SKM-1 treated with dmso at 0.1 percent for 144 hours (cell line): ENCODE measurements around the gene TMEM98.
"Not testable (repeated sequence)": the region's sequence is repeated elsewhere in the genome, so short reads cannot be mapped to it uniquely, and the experiment has no call there.

Experiments used
- DNase-seq: peaks from one replicate; lab custom pipeline; 2025; ENCODE audit not compliant: unreplicated experiment; lab: John Stamatoyannopoulos, UW

Gene TMEM98

GRCh38 chr17:32976605-32977004, 48.7 kb downstream of the TMEM98 start:
- no peak for DNase-seq

GRCh38 chr17:32980230-32980629, 52.3 kb downstream of the TMEM98 start:
- no peak for DNase-seq

GRCh38 chr17:32981611-32982010, 53.7 kb downstream of the TMEM98 start:
- not testable (repeated sequence) for DNase-seq

GRCh38 chr17:32985050-32985756, 57.2 kb downstream of the TMEM98 start:
- DNase-seq, result no peak

GRCh38 chr17:32987453-32987805, 59.5 kb downstream of the TMEM98 start:
- not testable (repeated sequence) for DNase-seq

- not testable (repeated sequence) for DNase-seq
Measured at GRCh38 chr17:32987868-32988267, 59.9 kb downstream of the TMEM98 start.

- no peak for DNase-seq
Measured at GRCh38 chr17:32988481-32989101, 60.6 kb downstream of the TMEM98 start.

GRCh38 chr17:32992321-32993033, 64.5 kb downstream of the TMEM98 start:
- no peak for DNase-seq

- no peak for DNase-seq
Measured at GRCh38 chr17:32993977-32994376, 66.0 kb downstream of the TMEM98 start.
